ENCODE results near the gene NINJ2. TPM values are rescaled to one million over a fixed set of nuclear protein-coding genes. Genes with fewer than 3 reads are reported as not detected.

The NINJ2 gene
- total and polyA plus RNA-seq, 12 donors: 1.1 to 9.1 (median 2.0) TPM

- H3K27me3 ChIP-seq: no peaks in the 10 kb centered on the region
- H3K4me3 ChIP-seq: no peak overlapping the region
Observed at GRCh38 chr12:562634-563033, 100.6 kb downstream of the NINJ2 start.

GRCh38 chr12:561908-562593 lies 101.2 kb downstream of the NINJ2 start:
- no peak overlapping the region for H3K4me3 ChIP-seq
- peak overlapping the region in 2 of 5 donors; percentile 57 to 89 for H3K27ac ChIP-seq
- whole genome bisulfite sequencing, 4 donors: 60 to 77% (median 70%) methylated on average over 13 to 19 of the region's 19 CpGs

More at GRCh38 chr12:562634-563033, 100.6 kb downstream of the NINJ2 start:
- intact Hi-C loops (cut with DNase I): loop anchor here in 1 of 2 donors (10.0 kb wide), 2 partner anchors 382 to 1022 kb away; partner anchors contain the start of gene RAD52
- Histone ChIP-seq H3K9me3 (replicated peaks in 1 of 3) (no peaks in the 10 kb centered on the region), H3K27ac (peak overlapping the region in 1 of 5 donors; percentile 89), H3K4me1 (replicated peaks in 1 of 2) (no peaks in the 10 kb centered on the region), H3K36me3 (replicated peaks in 1 of 2) (no peaks in the 10 kb centered on the region)
- DNase-seq: no peak
- TF ChIP-seq CTCF (IDR thresholded peaks at IDR 0.05) (no peak), POLR2A (IDR thresholded peaks at IDR 0.05) (no peak)
- 80 to 91% (median 86%) methylated on average over 10 to 12 of the region's 12 CpGs for WGBS, 4 donors

GRCh38 chr12:561391-561705 lies 101.9 kb downstream of the NINJ2 start:
- WGBS, 4 donors: 88 to 94% (median 89%) methylated on average over 7 to 14 of the region's 14 CpGs
- Histone ChIP-seq H3K9me3 (replicated peaks in 1 of 3) (no peaks in the 10 kb centered on the region), H3K27ac (peak overlapping the region in 1 of 5 donors; percentile 89), H3K27me3 (no peaks in the 10 kb centered on the region), H3K4me3 (no peak overlapping the region), H3K36me3 (replicated peaks in 1 of 2) (no peaks in the 10 kb centered on the region), H3K4me1 (replicated peaks in 1 of 2) (no peaks in the 10 kb centered on the region)
- intact Hi-C loops (cut with DNase I): loop anchor here in 1 of 2 donors (10.0 kb wide), 2 partner anchors 383 to 1023 kb away; partner anchors contain the start of gene RAD52
- TF ChIP-seq CTCF (IDR thresholded peaks at IDR 0.05) (no peak), POLR2A (IDR thresholded peaks at IDR 0.05) (no peak)
- DNase-seq: no peak

More at GRCh38 chr12:561908-562593, 101.2 kb downstream of the NINJ2 start:
- Histone ChIP-seq H3K9me3 (replicated peaks in 1 of 3) (no peaks in the 10 kb centered on the region), H3K4me1 (replicated peaks in 1 of 2) (no peaks in the 10 kb centered on the region), H3K36me3 (replicated peaks in 1 of 2) (no peaks in the 10 kb centered on the region), H3K27me3 (no peaks in the 10 kb centered on the region)
- DNase-seq: peak in 6 of 7 donors; percentile 44 to 63 (median 53)
- intact Hi-C loops (cut with DNase I): loop anchor here in 1 of 2 donors (10.0 kb wide), 2 partner anchors 383 to 1023 kb away; partner anchors contain the start of gene RAD52
- TF ChIP-seq CTCF (IDR thresholded peaks at IDR 0.05) (no peak), POLR2A (IDR thresholded peaks at IDR 0.05) (peak; percentile 10 to 19)

- Histone ChIP-seq H3K9me3 (replicated peaks in 1 of 3) (no peaks in the 10 kb centered on the region), H3K27me3 (no peaks in the 10 kb centered on the region), H3K4me1 (replicated peaks in 1 of 2) (no peaks in the 10 kb centered on the region), H3K36me3 (replicated peaks in 1 of 2) (no peaks in the 10 kb centered on the region), H3K27ac (no peak overlapping the region), H3K4me3 (no peak overlapping the region)
- 86 to 94% (median 91%) methylated on average over 12 to 19 of the region's 19 CpGs for WGBS, 4 donors
- intact Hi-C loops (cut with DNase I): loop anchor here in 1 of 2 donors (10.0 kb wide), 2 partner anchors 384 to 1024 kb away; partner anchors contain the start of gene RAD52
- TF ChIP-seq POLR2A (IDR thresholded peaks at IDR 0.05): no peak
- no peak for TF ChIP-seq CTCF (IDR thresholded peaks at IDR 0.05)
- no peak for DNase-seq
Observed at GRCh38 chr12:560691-561390, 102.4 kb downstream of the NINJ2 start.
